Nephron (organoid): ENCODE measurements around the gene CLDN4.
"Not testable (repeated sequence)": the region's sequence is repeated elsewhere in the genome, so short reads cannot be mapped to it uniquely, and the experiment has no call there.

Experiments used
- H3K27ac Mint-ChIP-seq, 3 experiments: 2 replicates each; pipeline ENCODE4 v1.8.0; 2020; ENCODE audit warnings: mixed read lengths in 3 of 3, mild to moderate bottlenecking in 2 of 3, moderate library complexity in 1 of 3
- H3K27me3 Mint-ChIP-seq: 2 replicates; pipeline ENCODE4 v1.8.0; 2021; ENCODE audit warnings: low read depth, mild to moderate bottlenecking, moderate library complexity, mixed read lengths
- H3K36me3 Mint-ChIP-seq: 2 replicates; pipeline ENCODE4 v1.8.0; 2020; ENCODE audit warnings: low read depth, mixed read lengths
- H3K4me1 Mint-ChIP-seq: 2 replicates; pipeline ENCODE4 v1.8.0; 2020; ENCODE audit warnings: mixed read lengths
- H3K4me3 Mint-ChIP-seq, 3 experiments: 2 replicates each; pipeline ENCODE4 v1.8.0; 2020; ENCODE audit warnings: mild to moderate bottlenecking in 3 of 3, mixed read lengths in 3 of 3, moderate library complexity in 2 of 3
- H3K9me3 Mint-ChIP-seq: 2 replicates; pipeline ENCODE4 v1.8.0; 2020; ENCODE audit warnings: mixed read lengths
- TF ChIP-seq, protein P1 (sequence below), 3 experiments: fragments of 200-600 bp; sonication (generic); IDR thresholded peaks; one replicate each; pipeline ENCODE4 v1.5.0; 2021; ENCODE audit warnings: antibody characterized with exemption in 3 of 3; ENCODE audit not compliant: unreplicated experiment in 3 of 3

CLDN4 gene

DNA sequence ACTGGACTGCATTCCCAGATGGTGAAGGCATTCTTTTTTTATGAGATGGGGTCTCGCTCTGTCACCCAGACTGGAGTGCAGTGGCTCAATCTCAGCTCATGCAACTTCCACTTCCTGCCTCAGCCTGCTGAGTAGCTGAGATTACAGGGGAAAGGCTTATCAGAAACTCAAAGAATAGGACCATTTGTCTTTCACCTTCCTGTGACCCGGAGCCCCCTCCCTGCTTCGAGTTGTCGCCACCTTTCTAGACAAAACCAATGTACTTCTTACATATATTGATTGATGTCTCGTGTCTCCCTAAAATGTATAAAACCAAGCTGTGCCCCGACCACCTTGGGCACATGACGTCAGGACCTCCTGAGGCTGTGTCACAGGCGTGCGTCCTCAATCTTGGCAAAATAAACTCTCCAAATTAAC, 13.3 kb downstream of the CLDN4 start:
- Mint-ChIP-seq H3K36me3 (no peaks in the 10 kb centered on the region), H3K27me3 (peaks cover 7% of the 10 kb centered on the region), H3K4me1 (peaks cover 29% of the 10 kb centered on the region), H3K4me3 (peak overlapping the region; percentile 28 to 33 (median 29)), H3K27ac (peak overlapping the region; percentile 40 to 72 (median 54)), H3K9me3 (no peaks in the 10 kb centered on the region)
- TF ChIP-seq, protein P1, sequence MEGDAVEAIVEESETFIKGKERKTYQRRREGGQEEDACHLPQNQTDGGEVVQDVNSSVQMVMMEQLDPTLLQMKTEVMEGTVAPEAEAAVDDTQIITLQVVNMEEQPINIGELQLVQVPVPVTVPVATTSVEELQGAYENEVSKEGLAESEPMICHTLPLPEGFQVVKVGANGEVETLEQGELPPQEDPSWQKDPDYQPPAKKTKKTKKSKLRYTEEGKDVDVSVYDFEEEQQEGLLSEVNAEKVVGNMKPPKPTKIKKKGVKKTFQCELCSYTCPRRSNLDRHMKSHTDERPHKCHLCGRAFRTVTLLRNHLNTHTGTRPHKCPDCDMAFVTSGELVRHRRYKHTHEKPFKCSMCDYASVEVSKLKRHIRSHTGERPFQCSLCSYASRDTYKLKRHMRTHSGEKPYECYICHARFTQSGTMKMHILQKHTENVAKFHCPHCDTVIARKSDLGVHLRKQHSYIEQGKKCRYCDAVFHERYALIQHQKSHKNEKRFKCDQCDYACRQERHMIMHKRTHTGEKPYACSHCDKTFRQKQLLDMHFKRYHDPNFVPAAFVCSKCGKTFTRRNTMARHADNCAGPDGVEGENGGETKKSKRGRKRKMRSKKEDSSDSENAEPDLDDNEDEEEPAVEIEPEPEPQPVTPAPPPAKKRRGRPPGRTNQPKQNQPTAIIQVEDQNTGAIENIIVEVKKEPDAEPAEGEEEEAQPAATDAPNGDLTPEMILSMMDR (IDR thresholded peaks at IDR 0.05; ENCODE audit: unreplicated experiment in 3 of 3): no peak

DNA sequence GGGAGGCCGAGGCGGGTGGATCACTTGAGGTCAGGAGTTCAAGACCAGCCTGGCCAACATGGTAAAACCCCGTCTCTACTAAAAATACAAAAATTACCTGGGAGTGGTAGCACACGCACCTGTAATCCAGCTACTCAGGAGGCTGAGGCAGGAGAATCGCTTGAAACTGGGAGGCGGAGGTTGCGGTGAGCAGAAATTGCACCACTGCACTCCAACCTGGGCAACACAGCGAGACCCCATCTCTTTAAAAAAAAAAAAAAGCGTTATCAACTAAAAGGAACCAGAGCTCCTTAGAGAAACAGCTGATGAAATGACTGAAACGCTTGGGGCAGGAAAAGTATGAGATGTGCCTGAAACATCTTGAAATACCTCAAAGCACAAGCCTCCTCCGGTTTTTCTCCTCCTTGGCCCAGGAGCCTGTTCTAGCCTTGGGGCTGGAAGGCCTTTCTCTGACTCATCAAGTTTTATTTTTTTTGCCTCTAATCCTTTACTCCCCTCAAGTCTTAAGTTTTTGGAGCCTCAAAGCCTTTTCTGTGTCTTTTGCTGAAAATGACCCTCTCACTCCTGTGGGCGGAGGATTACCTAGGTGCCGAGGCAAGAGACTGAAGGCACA, 14.2 kb downstream of the CLDN4 start:
- Mint-ChIP-seq H3K4me3 (peak overlapping the region in 2 of 3 experiments; percentile 12 to 24), H3K9me3 (no peaks in the 10 kb centered on the region), H3K4me1 (peaks cover 35% of the 10 kb centered on the region), H3K27ac (peak overlapping the region; percentile 82 to 95 (median 91)), H3K36me3 (no peaks in the 10 kb centered on the region), H3K27me3 (peaks cover 7% of the 10 kb centered on the region)
- TF ChIP-seq, protein P1 (IDR thresholded peaks at IDR 0.05; ENCODE audit: unreplicated experiment in 3 of 3): no peak

DNA sequence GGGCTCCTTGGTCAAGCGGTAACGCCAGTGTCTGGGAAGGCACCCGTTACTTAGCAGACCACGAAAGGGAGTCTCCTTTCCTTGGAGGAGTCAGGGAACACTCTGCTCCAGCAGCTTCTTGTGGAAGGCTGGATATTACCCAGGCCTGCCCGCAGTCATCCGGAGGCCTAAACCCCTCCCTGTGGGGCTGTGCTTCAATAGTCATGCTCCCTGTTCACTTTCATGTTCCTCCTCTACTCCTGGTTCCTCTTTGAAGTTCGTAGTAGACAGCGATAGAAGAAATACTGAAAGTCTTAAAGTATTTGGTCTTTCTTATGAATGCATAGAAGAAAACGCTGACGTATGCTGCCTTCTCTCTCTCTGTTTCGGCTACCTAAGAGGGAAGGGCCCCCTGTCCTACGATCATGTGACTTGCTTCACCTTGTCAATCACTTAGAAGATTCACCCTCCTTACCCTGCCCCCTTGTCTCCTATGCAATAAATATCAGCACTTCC, 15.0 kb downstream of the CLDN4 start:
- Mint-ChIP-seq H3K27ac (peak overlapping the region; percentile 82 to 95 (median 91)), H3K4me1 (peaks cover 40% of the 10 kb centered on the region)
- not testable (repeated sequence) for H3K4me3 Mint-ChIP-seq, H3K27me3 Mint-ChIP-seq, H3K9me3 Mint-ChIP-seq, H3K36me3 Mint-ChIP-seq

DNA sequence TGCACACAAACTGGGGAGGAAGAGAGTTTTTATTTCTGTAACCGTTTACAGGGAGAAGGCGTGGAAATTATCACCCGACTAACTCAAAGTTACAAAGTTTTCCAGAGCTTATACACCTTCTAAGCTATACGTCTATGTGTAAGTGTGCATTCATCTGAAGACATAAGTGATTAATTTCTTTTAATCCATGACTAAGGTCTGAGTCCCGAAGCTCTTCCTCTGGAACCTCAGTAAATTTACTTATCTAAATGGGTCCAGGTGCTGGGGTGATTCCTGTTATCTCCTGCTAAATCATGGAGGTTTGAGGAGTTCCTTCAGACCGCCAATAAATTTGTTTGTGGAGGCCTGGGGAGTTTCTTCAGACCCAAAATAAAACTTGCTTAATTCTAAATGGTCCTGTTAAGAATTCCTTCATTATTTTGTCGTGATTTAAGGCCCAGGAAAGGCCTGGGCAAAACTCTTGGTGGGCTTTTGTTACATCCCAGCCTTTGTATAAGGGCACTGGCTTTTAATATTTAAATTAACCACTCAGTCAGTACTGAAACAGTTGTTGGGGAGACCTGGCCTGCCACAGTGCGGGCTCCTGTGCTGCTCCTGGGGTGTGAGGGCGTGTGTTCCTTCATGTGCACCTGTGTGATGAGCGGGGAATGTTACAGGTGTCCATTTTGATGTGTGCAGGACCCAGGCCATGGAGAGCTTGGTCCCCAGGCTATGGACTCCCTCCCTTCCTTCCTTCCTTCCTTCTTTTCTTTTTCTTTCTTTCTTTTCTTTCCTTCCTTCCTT, 17.3 kb downstream of the CLDN4 start:
- no peaks in the 10 kb centered on the region for H3K9me3 Mint-ChIP-seq
- TF ChIP-seq, protein P1 (IDR thresholded peaks at IDR 0.05; ENCODE audit: unreplicated experiment in 3 of 3): no peak

DNA sequence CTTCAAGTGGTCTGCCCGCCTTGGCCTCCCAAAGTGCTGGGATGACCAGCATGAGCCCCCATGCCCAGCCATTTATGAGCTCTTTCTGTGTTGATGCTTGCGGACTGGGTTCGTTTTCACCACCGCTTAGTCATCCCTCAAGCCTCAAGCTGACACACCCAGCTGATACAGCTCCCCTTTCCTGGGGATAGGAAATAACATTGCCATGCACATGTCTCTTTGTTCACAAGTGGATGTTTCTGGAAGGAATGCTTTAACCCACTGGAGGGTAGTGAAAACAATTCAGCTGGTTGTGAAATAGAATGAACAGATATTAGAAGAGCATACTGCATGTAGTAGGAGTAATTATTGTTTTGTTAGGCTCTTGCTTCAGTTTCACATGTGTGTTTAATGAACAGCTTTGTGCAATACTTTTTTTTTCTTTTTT, 20.0 kb downstream of the CLDN4 start:
- Mint-ChIP-seq H3K27me3 (peaks cover 39% of the 10 kb centered on the region), H3K9me3 (no peaks in the 10 kb centered on the region), H3K4me3 (no peak overlapping the region), H3K36me3 (no peaks in the 10 kb centered on the region), H3K4me1 (peaks cover 31% of the 10 kb centered on the region), H3K27ac (peak overlapping the region; percentile 95 to 98 (median 98))
- TF ChIP-seq, protein P1 (IDR thresholded peaks at IDR 0.05; ENCODE audit: unreplicated experiment in 3 of 3): no peak

More for the DNA sequence above, 17.3 kb downstream of the CLDN4 start:
- Mint-ChIP-seq H3K4me1 (peaks cover 48% of the 10 kb centered on the region), H3K36me3 (no peaks in the 10 kb centered on the region), H3K4me3 (no peak overlapping the region), H3K27ac (peak overlapping the region in 2 of 3 experiments; percentile 40 to 84), H3K27me3 (peaks cover 19% of the 10 kb centered on the region)
